H1 (cell line): ENCODE measurements around the gene NCBP2. TPM values are rescaled to one million over a fixed set of nuclear protein-coding genes. Genes with fewer than 3 reads are reported as not detected.

Source experiments
- CTCF ChIA-PET: fragments of 300-600 bp; sonication (Branson Sonifier 250); formaldehyde crosslinking; loops from one replicate; lab custom pipeline; 2021; ENCODE audit not compliant: partially characterized antibody; lab: Charles Lee
- POLR2A ChIA-PET: fragments of 300-600 bp; sonication (Branson Sonifier 250); formaldehyde crosslinking; loops from one replicate; lab custom pipeline; 2021; ENCODE audit warnings: inconsistent platforms; ENCODE audit not compliant: partially characterized antibody; lab: Charles Lee
- DNase-seq, 2 experiments: peaks; one replicate each; pipeline versions ENCODE4 v3.0.0 to v3.0.0-alpha.2; 2010 to 2022; ENCODE audit warnings: low spot score in 2 of 2, low read depth in 1 of 2, mixed read lengths in 1 of 2
- FAIRE-seq: peaks from 2 replicates; lab custom pipeline; 2011; peaks lifted over from hg19 to GRCh38; lab: Jason Lieb, UNC
- H2AFZ ChIP-seq: 2 replicates; pipeline ENCODE4 v1.8.1; 2012; ENCODE audit warnings: low read length, inconsistent platforms
- H2AK5ac ChIP-seq: 2 replicates; pipeline ENCODE4 v1.6.1; 2013; ENCODE audit warnings: low read depth, low read length
- H2BK120ac ChIP-seq: replicated peaks from 2 replicates; pipeline ENCODE3; 2013; ENCODE audit warnings: low read depth, low read length, inconsistent platforms
- H2BK12ac ChIP-seq: 2 replicates; pipeline ENCODE4 v1.6.1; 2013; ENCODE audit warnings: low read depth, low read length
- H2BK15ac ChIP-seq: 2 replicates; pipeline ENCODE4 v1.6.1; 2013; ENCODE audit warnings: low read length
- H2BK20ac ChIP-seq: 2 replicates; pipeline ENCODE4 v1.6.1; 2013; ENCODE audit warnings: low read length
- H2BK5ac ChIP-seq: 2 replicates; pipeline ENCODE4 v1.6.1; 2013; ENCODE audit warnings: low read depth, low read length
- H3K14ac ChIP-seq: 2 replicates; pipeline ENCODE4 v1.6.1; 2013; ENCODE audit warnings: inconsistent platforms; ENCODE audit not compliant: insufficient read length
- H3K18ac ChIP-seq: 2 replicates; pipeline ENCODE4 v1.6.1; 2013; ENCODE audit warnings: low read length; ENCODE audit errors: extremely low read depth
- H3K23ac ChIP-seq: 2 replicates; pipeline ENCODE4 v1.6.1; 2013; ENCODE audit warnings: inconsistent platforms; ENCODE audit not compliant: insufficient read length
- H3K23me2 ChIP-seq: 2 replicates; pipeline ENCODE4 v1.6.1; 2013; ENCODE audit warnings: low read depth, low read length
- H3K27ac ChIP-seq: 2 replicates; pipeline ENCODE4 v1.6.1; 2011; ENCODE audit warnings: low read depth, low read length, inconsistent platforms
- H3K27me3 ChIP-seq, 4 experiments: replicated peaks in 1 of 4; 1 replicate in 1 of 4; 2 replicates in 3 of 4; pipeline versions ENCODE4 v1.6.1 to v1.8.1; 2011 to 2013; ENCODE audit warnings: low read length in 3 of 4, mild to moderate bottlenecking in 3 of 4, inconsistent platforms in 2 of 4, mixed read lengths in 2 of 4, moderate library complexity in 1 of 4; ENCODE audit not compliant: control insufficient read depth in 3 of 4, insufficient read depth in 3 of 4; ENCODE audit errors: extremely low read depth in 1 of 4
- H3K36me3 ChIP-seq, 4 experiments: 2 replicates each; pipeline versions ENCODE4 v1.6.1 to v1.8.1; 2011 to 2013; ENCODE audit warnings: mild to moderate bottlenecking in 4 of 4, low read length in 3 of 4, moderate library complexity in 2 of 4, control low read depth in 1 of 4, inconsistent platforms in 1 of 4; ENCODE audit not compliant: insufficient read depth in 4 of 4, control insufficient read depth in 2 of 4
- H3K4ac ChIP-seq: replicated peaks from 2 replicates; pipeline ENCODE3; 2013; ENCODE audit warnings: low read length, low read depth, mixed read lengths, inconsistent platforms; ENCODE audit not compliant: insufficient read length
- H3K4me1 ChIP-seq, 4 experiments: replicated peaks in 1 of 4; 1 replicate in 1 of 4; 2 replicates in 3 of 4; pipeline versions ENCODE4 v1.6.1 to v1.8.1; 2011 to 2013; ENCODE audit warnings: low read length in 3 of 4, inconsistent platforms in 2 of 4, mixed read lengths in 1 of 4; ENCODE audit not compliant: insufficient read depth in 4 of 4, control insufficient read depth in 3 of 4
- H3K4me2 ChIP-seq, 2 experiments: 2 replicates each; pipeline versions ENCODE4 v1.6.1 to v1.8.1; 2011 to 2013; ENCODE audit warnings: low read depth in 2 of 2, low read length in 2 of 2, control low read depth in 1 of 2, inconsistent platforms in 1 of 2, mild to moderate bottlenecking in 1 of 2; ENCODE audit not compliant: insufficient read depth in 1 of 2
- H3K4me3 ChIP-seq, 4 experiments: fragments of 200-600, 300-600 bp in 1 of 4; sonication (generic), shearing (Covaris generic), sonication (Bioruptor Twin) in 1 of 4; 2 replicates each; pipeline versions ENCODE4 v1.5.1 to v1.8.1; 2011 to 2016; ENCODE audit warnings: low read length in 4 of 4, low read depth in 3 of 4, control low read depth in 2 of 4, inconsistent platforms in 2 of 4, mild to moderate bottlenecking in 2 of 4, mixed read lengths in 1 of 4, moderate library complexity in 1 of 4; ENCODE audit not compliant: insufficient read depth in 2 of 4; ENCODE audit errors: extremely low read depth in 1 of 4
- H3K56ac ChIP-seq: replicated peaks from 2 replicates; pipeline ENCODE3; 2013; ENCODE audit warnings: low read depth, mild to moderate bottlenecking, mixed read lengths, low read length, inconsistent platforms; ENCODE audit not compliant: insufficient read length
- H3K79me1 ChIP-seq: 2 replicates; pipeline ENCODE4 v1.6.1; 2013; ENCODE audit warnings: low read depth, low read length, control low read depth
- H3K79me2 ChIP-seq, 2 experiments: 2 replicates each; pipeline versions ENCODE4 v1.6.1 to v1.8.1; 2012 to 2013; ENCODE audit warnings: low read length in 2 of 2, mild to moderate bottlenecking in 2 of 2, inconsistent platforms in 1 of 2; ENCODE audit not compliant: insufficient read depth in 2 of 2, control insufficient read depth in 1 of 2
- H3K9ac ChIP-seq, 4 experiments: replicated peaks in 1 of 4; 1 replicate in 1 of 4; 2 replicates in 3 of 4; pipeline versions ENCODE4 v1.6.1 to v1.8.1; 2011 to 2013; ENCODE audit warnings: low read depth in 3 of 4, low read length in 3 of 4, control low read depth in 2 of 4, mild to moderate bottlenecking in 2 of 4, moderate library complexity in 2 of 4, inconsistent platforms in 1 of 4; ENCODE audit errors: extremely low read depth in 1 of 4
- H3K9me3 ChIP-seq, 2 experiments: 2 replicates each; pipeline versions ENCODE4 v1.6.1 to v1.8.1; 2012 to 2013; ENCODE audit warnings: mild to moderate bottlenecking in 2 of 2, moderate library complexity in 2 of 2, control low read depth in 1 of 2, inconsistent platforms in 1 of 2, low read depth in 1 of 2, low read length in 1 of 2, mixed read lengths in 1 of 2; ENCODE audit not compliant: insufficient read depth in 2 of 2
- H4K20me1 ChIP-seq, 2 experiments: replicated peaks in 1 of 2; 2 replicates each; pipeline versions ENCODE3 to v1.8.1; 2011 to 2013; ENCODE audit warnings: inconsistent platforms in 2 of 2, low read length in 2 of 2, mild to moderate bottlenecking in 1 of 2; ENCODE audit not compliant: insufficient read depth in 2 of 2, control insufficient read depth in 1 of 2
- H4K5ac ChIP-seq: 2 replicates; pipeline ENCODE4 v1.6.1; 2013; ENCODE audit warnings: low read length, low read depth, mixed read lengths, inconsistent platforms; ENCODE audit not compliant: insufficient read length
- H4K8ac ChIP-seq: 2 replicates; pipeline ENCODE4 v1.8.0; 2013; ENCODE audit warnings: mild to moderate bottlenecking, moderate library complexity, low read length, inconsistent platforms; ENCODE audit not compliant: insufficient read depth; ENCODE audit errors: extremely low read depth
- H4K91ac ChIP-seq: replicated peaks from 2 replicates; pipeline ENCODE3; 2013; ENCODE audit warnings: low read length, mixed read lengths, inconsistent platforms; ENCODE audit not compliant: insufficient read length
- CBX5 ChIP-seq: fragments of 300-800, 300-1000 bp; sonication (generic); IDR thresholded peaks from 2 replicates; pipeline ENCODE4 v1.7.1; 2016; ENCODE audit warnings: antibody characterized with exemption, low read length, low read depth
- CBX8 ChIP-seq: fragments of 300-800, 300-1000 bp; sonication (generic); IDR thresholded peaks from 2 replicates; pipeline ENCODE4 v1.7.1; 2016; ENCODE audit warnings: low read depth, low read length, borderline replicate concordance
- CEBPB ChIP-seq: IDR thresholded peaks from 2 replicates; pipeline ENCODE4 v1.6.1; 2012; ENCODE audit warnings: low read depth, low read length
- CTBP2 ChIP-seq: IDR thresholded peaks from 2 replicates; pipeline ENCODE4 v1.7.0; 2011; ENCODE audit warnings: borderline replicate concordance, mild to moderate bottlenecking, moderate library complexity, mixed read lengths, low read length; ENCODE audit not compliant: insufficient read depth, insufficient read length
- GABPA ChIP-seq: IDR thresholded peaks from 2 replicates; pipeline ENCODE4 v1.6.1; 2011; ENCODE audit warnings: mild to moderate bottlenecking, low read length, moderate library complexity, borderline replicate concordance; ENCODE audit not compliant: insufficient read depth
- MAFK ChIP-seq: IDR thresholded peaks from 2 replicates; pipeline ENCODE4 v1.6.1; 2012; ENCODE audit warnings: low read depth, mild to moderate bottlenecking, improper control_type of control experiment, low read length
- POLR2AphosphoS5 ChIP-seq: IDR thresholded peaks from 2 replicates; pipeline ENCODE4 v1.6.1; 2011; ENCODE audit warnings: low read depth, low read length
- RXRA ChIP-seq: IDR thresholded peaks from 2 replicates; pipeline ENCODE4 v1.6.1; 2011; ENCODE audit warnings: low read depth, mild to moderate bottlenecking, low read length, moderate library complexity; ENCODE audit not compliant: insufficient read depth
- SUZ12 ChIP-seq: fragments of 200-600 bp; sonication (generic); IDR thresholded peaks from 2 replicates; pipeline ENCODE4 v1.6.1; 2012; ENCODE audit warnings: mild to moderate bottlenecking, inconsistent platforms, low read length, moderate library complexity, mixed read lengths
- TAF1 ChIP-seq: IDR thresholded peaks from 2 replicates; pipeline ENCODE4 v1.6.1; 2011; ENCODE audit warnings: mild to moderate bottlenecking, low read depth, low read length
- TEAD4 ChIP-seq: IDR thresholded peaks from 2 replicates; pipeline ENCODE4 v1.6.1; 2012; ENCODE audit warnings: low read depth, low read length, inconsistent platforms, mixed read lengths
- WGBS, 2 experiments: shearing (Covaris generic) in 1 of 2; methylation state at CpG; one replicate each; pipeline versions ENCODE4 v1.1.6 to v1.1.7; 2013 to 2015; ENCODE audit warnings: low lambda C conversion rate in 2 of 2, mixed read lengths in 2 of 2, inconsistent platforms in 1 of 2, low coverage in 1 of 2, missing lambda C conversion rate in 1 of 2; ENCODE audit not compliant: insufficient replicate concordance in 2 of 2, insufficient coverage in 1 of 2, insufficient read length in 1 of 2; ENCODE audit errors: extremely low coverage in 1 of 2, missing lambda C conversion rate in 1 of 2; 5-methylcytosine and 5-hydroxymethylcytosine counted together
- polyA plus RNA-seq, 7 experiments: library from polyadenylated mRNA; depleted of rRNA in 3 of 7; stranded (reverse) in 5 of 7; unstranded in 2 of 7; fragments of >200 nt in 5 of 7; fragments of 200-250 nt in 2 of 7; gene quantifications; 1 replicate in 5 of 7; 2 replicates in 1 of 7; 4 replicates in 1 of 7; pipeline versions ENCODE4 v1.2.1 to v1.2.3, GENCODE V29; 2011 to 2013; ENCODE audit warnings: missing spikeins in 2 of 7, mixed read lengths in 2 of 7
- total RNA-seq: library from RNA; stranded (reverse); fragmentation: NEBNext Ultra II Directional; extraction: Animal tissue kit (Norgen Biotek cat#: 25700); gene quantifications from 2 replicates; pipeline ENCODE4 v1.2.1, GENCODE V29; 2021
- TF ChIP-seq, protein P1 (sequence below): IDR thresholded peaks from 2 replicates; pipeline ENCODE4 v1.6.1; 2012; ENCODE audit warnings: inconsistent platforms

NCBP2 gene
- total and polyA plus RNA-seq, 2 of the 8 experiments (the other 6 are each of a cell fraction or from before 2014, with no cell fraction given): 34.1 to 100 TPM

GRCh38 chr3:196916995-196917394 lies 25.3 kb downstream of the NCBP2 start:
- Histone ChIP-seq H2BK12ac (no peak overlapping the region), H2AFZ (no peak overlapping the region), H3K79me1 (no peaks in the 10 kb centered on the region), H3K27me3 (no peaks in the 10 kb centered on the region), H3K18ac (no peak overlapping the region), H3K4me2 (no peak overlapping the region), H3K14ac (no peak overlapping the region), H3K27ac (no peak overlapping the region), H2AK5ac (no peak overlapping the region), H3K9me3 (no peaks in the 10 kb centered on the region), H3K56ac (no peak overlapping the region), H4K8ac (no peak overlapping the region), H3K4me3 (no peak overlapping the region), H3K23ac (no peak overlapping the region), H2BK15ac (no peak overlapping the region), H4K5ac (no peak overlapping the region), H3K23me2 (no peaks in the 10 kb centered on the region), H4K91ac (no peak overlapping the region), H3K79me2 (no peaks in the 10 kb centered on the region), H3K9ac (no peak overlapping the region), H3K4me1 (no peaks in the 10 kb centered on the region), H3K36me3 (peaks cover 0 to 2% (median 0%) of the 10 kb centered on the region in 4 experiments; a peak in 2 of 8 replicates), H2BK5ac (no peak overlapping the region), H4K20me1 (peaks cover 0 to 3% of the 10 kb centered on the region in 2 experiments), H2BK20ac (no peak overlapping the region), H2BK120ac (no peak overlapping the region), H3K4ac (no peak overlapping the region)
- CTCF ChIA-PET: no interaction called here
- no peak for FAIRE-seq
- WGBS, 2 experiments: 96% methylated on average over 3 of the region's 3 CpGs; no CpG with 5 or more reads in 1 of the 2 experiments
- POLR2A ChIA-PET: interaction anchor here (0.6 to 1.7 kb wide), 3 partner anchors 25 to 412 kb away, joined by 3 to 6 read pairs (median 3); partner anchors contain the start of genes NCBP2 and SENP5
- DNase-seq: no peak
- TF ChIP-seq GABPA: no peak
- TF ChIP-seq SUZ12: no peak
- no peak for TF ChIP-seq CBX5
- TF ChIP-seq, protein P1, sequence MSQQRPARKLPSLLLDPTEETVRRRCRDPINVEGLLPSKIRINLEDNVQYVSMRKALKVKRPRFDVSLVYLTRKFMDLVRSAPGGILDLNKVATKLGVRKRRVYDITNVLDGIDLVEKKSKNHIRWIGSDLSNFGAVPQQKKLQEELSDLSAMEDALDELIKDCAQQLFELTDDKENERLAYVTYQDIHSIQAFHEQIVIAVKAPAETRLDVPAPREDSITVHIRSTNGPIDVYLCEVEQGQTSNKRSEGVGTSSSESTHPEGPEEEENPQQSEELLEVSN: no peak
- no peak for TF ChIP-seq CEBPB
- TF ChIP-seq TEAD4: no peak
- TF ChIP-seq CTBP2: no peak
- no peak for TF ChIP-seq MAFK
- no peak for TF ChIP-seq RXRA
- TF ChIP-seq CBX8: no peak
- no peak for TF ChIP-seq TAF1
- TF ChIP-seq POLR2AphosphoS5: no peak
